ENCODE results near the gene UNC45A.

UNC45A gene

GRCh38 chr15:90893175-90894090, 41.7 kb upstream of the UNC45A start:
- POLR2A ChIA-PET = no interaction called here
- CTCF ChIA-PET = interaction anchor here (1.2 to 6.9 kb wide), 4 partner anchors 8 to 40 kb away, joined by 5 to 73 read pairs (median 14); partner anchors contain the start of genes FES, HDDC3 and MAN2A2
- DNase-seq (ENCODE audit: extremely low spot score) = no peak
- TF ChIP-seq CTCF (IDR thresholded peaks at IDR 0.05; ENCODE audit: control extremely low read depth, extremely low read depth, low read depth, missing control alignments) = peak; percentile 20

- TF ChIP-seq CTCF (IDR thresholded peaks at IDR 0.05; ENCODE audit: control extremely low read depth, extremely low read depth, low read depth, missing control alignments) = no peak
- POLR2A ChIA-PET = no interaction called here
- no peak for DNase-seq (ENCODE audit: extremely low spot score)
- CTCF ChIA-PET = interaction anchor here (0.7 to 6.9 kb wide), 5 partner anchors 10 to 248 kb away, joined by 3 to 73 read pairs (median 4); partner anchors contain the start of genes FES and HDDC3
Observed at GRCh38 chr15:90895571-90896117, 39.4 kb upstream of the UNC45A start.

- ChIA-PET POLR2A (interaction anchor here (1.0 kb wide), 1 partner anchor 34 kb away, joined by 7 read pairs; no protein-coding TSS in a partner anchor), CTCF (interaction anchor here (1.1 to 10.8 kb wide), 6 partner anchors 12 to 577 kb away, joined by 3 to 211 read pairs (median 4); partner anchors contain the start of genes FES, HDDC3 and UNC45A)
- DNase-seq (ENCODE audit: extremely low spot score) = peak; percentile 74
Observed at GRCh38 chr15:90897131-90897655, 37.9 kb upstream of the UNC45A start.

- no peak for TF ChIP-seq CTCF (IDR thresholded peaks at IDR 0.05; ENCODE audit: control extremely low read depth, extremely low read depth, low read depth, missing control alignments)
- CTCF ChIA-PET = interaction anchor here (0.6 to 10.8 kb wide), 17 partner anchors 8 to 371 kb away, joined by 3 to 211 read pairs (median 5); partner anchors contain the start of genes FES, HDDC3 and UNC45A
- POLR2A ChIA-PET = no interaction called here
- DNase-seq (ENCODE audit: extremely low spot score) = no peak
Observed at GRCh38 chr15:90901175-90902039, 33.7 kb upstream of the UNC45A start.

GRCh38 chr15:90902040-90902839, 32.8 kb upstream of the UNC45A start:
- peak; percentile 86 for TF ChIP-seq CTCF (IDR thresholded peaks at IDR 0.05; ENCODE audit: control extremely low read depth, extremely low read depth, low read depth, missing control alignments)
- DNase-seq (ENCODE audit: extremely low spot score) = peak; percentile 92
- ChIA-PET CTCF (interaction anchor here (0.6 to 10.8 kb wide), 25 partner anchors 8 to 582 kb away, joined by 3 to 211 read pairs (median 4); partner anchors contain the start of genes FES, HDDC3 and UNC45A), POLR2A (interaction anchor here (1.0 to 1.4 kb wide), 2 partner anchors 19 to 29 kb away, joined by 3 to 4 read pairs; no protein-coding TSS in a partner anchor)

Data from GM10248 (cell line).